Measurements from ENCODE around the gene ZBP1. TPM values are rescaled to one million over a fixed set of nuclear protein-coding genes. Genes with fewer than 3 reads are reported as not detected.

ZBP1 gene
- total RNA-seq, 1 experiment from 2014 or later, result not detected

DNA sequence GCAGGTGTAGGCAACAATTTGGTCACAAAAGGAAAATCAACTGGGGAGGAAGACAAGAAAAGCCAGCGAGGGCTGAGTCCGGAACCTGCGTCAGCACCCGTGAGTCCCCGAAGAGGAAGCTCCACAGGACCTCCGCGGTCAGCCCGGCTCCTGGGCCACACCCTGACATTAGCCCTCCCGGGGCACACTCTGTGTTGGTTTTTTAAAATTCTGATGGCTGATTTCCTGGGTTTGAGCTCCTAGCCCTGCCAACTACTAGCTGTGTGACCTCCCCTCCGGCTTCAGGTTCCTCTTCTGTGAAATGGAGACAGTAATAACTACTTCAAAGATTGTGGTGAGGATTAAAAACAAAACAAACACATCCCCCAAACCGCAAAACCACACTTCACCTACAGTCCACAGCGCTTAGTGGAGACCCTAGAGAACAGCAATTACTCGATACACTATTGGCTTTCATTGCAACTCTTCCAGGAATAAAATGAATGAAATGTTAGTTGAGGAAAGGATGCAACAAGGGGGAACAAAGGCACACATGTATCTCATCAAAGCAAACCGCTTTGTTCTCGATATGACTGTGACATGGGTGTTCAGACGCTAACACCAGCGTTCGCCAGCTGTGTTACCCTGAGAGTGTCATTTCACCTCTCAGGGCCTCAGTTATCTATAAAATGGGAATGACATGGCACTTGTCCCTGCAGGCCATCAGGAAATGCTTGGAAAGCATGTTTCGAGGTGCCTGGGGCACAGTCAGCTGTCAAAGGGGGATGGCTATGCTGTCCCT, 985 bp downstream of the ZBP1 start:
- Mint-ChIP-seq H3K4me3 (ENCODE audit: unreplicated experiment) (no peak overlapping the region), H3K4me1 (ENCODE audit: low read depth, unreplicated experiment) (no peaks in the 10 kb centered on the region), H3K9me3 (ENCODE audit: unreplicated experiment) (no peaks in the 10 kb centered on the region), H3K27me3 (ENCODE audit: insufficient read depth, unreplicated experiment) (peaks cover 23% of the 10 kb centered on the region), H3K27ac (ENCODE audit: unreplicated experiment) (no peak overlapping the region), H3K36me3 (ENCODE audit: insufficient read depth, unreplicated experiment) (no peaks in the 10 kb centered on the region)
- POLR2A ChIA-PET, result interaction anchor here (0.6 kb wide), 1 partner anchor 589 kb away, joined by 4 read pairs; no protein-coding TSS in a partner anchor
- H3K4me3 ChIP-seq (ENCODE audit: low read depth, low read length), result no peak overlapping the region
- intact Hi-C loops (cut with micrococcal nuclease; ENCODE audit: unreplicated experiment), result no loop called here
- no TSS peak for BruUV-seq (replicated peaks)
- CTCF ChIA-PET, result interaction anchor here (0.6 to 0.9 kb wide), 4 partner anchors 10 to 370 kb away, joined by 3 to 4 read pairs (median 3); no protein-coding TSS in a partner anchor
- TF ChIP-seq, protein P1, sequence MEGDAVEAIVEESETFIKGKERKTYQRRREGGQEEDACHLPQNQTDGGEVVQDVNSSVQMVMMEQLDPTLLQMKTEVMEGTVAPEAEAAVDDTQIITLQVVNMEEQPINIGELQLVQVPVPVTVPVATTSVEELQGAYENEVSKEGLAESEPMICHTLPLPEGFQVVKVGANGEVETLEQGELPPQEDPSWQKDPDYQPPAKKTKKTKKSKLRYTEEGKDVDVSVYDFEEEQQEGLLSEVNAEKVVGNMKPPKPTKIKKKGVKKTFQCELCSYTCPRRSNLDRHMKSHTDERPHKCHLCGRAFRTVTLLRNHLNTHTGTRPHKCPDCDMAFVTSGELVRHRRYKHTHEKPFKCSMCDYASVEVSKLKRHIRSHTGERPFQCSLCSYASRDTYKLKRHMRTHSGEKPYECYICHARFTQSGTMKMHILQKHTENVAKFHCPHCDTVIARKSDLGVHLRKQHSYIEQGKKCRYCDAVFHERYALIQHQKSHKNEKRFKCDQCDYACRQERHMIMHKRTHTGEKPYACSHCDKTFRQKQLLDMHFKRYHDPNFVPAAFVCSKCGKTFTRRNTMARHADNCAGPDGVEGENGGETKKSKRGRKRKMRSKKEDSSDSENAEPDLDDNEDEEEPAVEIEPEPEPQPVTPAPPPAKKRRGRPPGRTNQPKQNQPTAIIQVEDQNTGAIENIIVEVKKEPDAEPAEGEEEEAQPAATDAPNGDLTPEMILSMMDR (IDR thresholded peaks at IDR 0.05; ENCODE audit: insufficient read depth in 1 of 2, low read depth in 1 of 2, low read length in 1 of 2, severe bottlenecking in 1 of 2, unreplicated experiment in 1 of 2), result no peak
- no peaks in the 10 kb centered on the region for H3K36me3 ChIP-seq (ENCODE audit: control insufficient read depth, insufficient read depth, low read length)
- no peaks in the 10 kb centered on the region for H3K9me3 ChIP-seq
- peak in 1 of 2 experiments; percentile 32 for DNase-seq
- H3K4me1 ChIP-seq, result no peaks in the 10 kb centered on the region
- no peaks in the 10 kb centered on the region; the same call in 1 of the 2 replicates for H3K27me3 ChIP-seq (replicated peaks; ENCODE audit: control insufficient read depth, insufficient read depth, low read length)

- CTCF ChIA-PET, result interaction anchor here (0.6 to 0.9 kb wide), 2 partner anchors 10 to 24 kb away, joined by 3 read pairs; no protein-coding TSS in a partner anchor
- Mint-ChIP-seq H3K36me3 (ENCODE audit: insufficient read depth, unreplicated experiment) (no peaks in the 10 kb centered on the region), H3K9me3 (ENCODE audit: unreplicated experiment) (no peaks in the 10 kb centered on the region), H3K27ac (ENCODE audit: unreplicated experiment) (no peak overlapping the region), H3K4me3 (ENCODE audit: unreplicated experiment) (no peak overlapping the region), H3K4me1 (ENCODE audit: low read depth, unreplicated experiment) (no peaks in the 10 kb centered on the region), H3K27me3 (ENCODE audit: insufficient read depth, unreplicated experiment) (peaks cover 23% of the 10 kb centered on the region)
- no peak for DNase-seq
- Histone ChIP-seq H3K27me3 (replicated peaks; ENCODE audit: control insufficient read depth, insufficient read depth, low read length) (no peaks in the 10 kb centered on the region; the same call in 1 of the 2 replicates), H3K4me3 (ENCODE audit: low read depth, low read length) (no peak overlapping the region), H3K9me3 (no peaks in the 10 kb centered on the region), H3K36me3 (ENCODE audit: control insufficient read depth, insufficient read depth, low read length) (no peaks in the 10 kb centered on the region), H3K4me1 (no peaks in the 10 kb centered on the region)
- POLR2A ChIA-PET, result no interaction called here
- intact Hi-C loops (cut with micrococcal nuclease; ENCODE audit: unreplicated experiment), result no loop called here
- TF ChIP-seq, protein P1 (IDR thresholded peaks at IDR 0.05; ENCODE audit: insufficient read depth in 1 of 2, low read depth in 1 of 2, low read length in 1 of 2, severe bottlenecking in 1 of 2, unreplicated experiment in 1 of 2), result no peak
- no TSS peak for BruUV-seq (replicated peaks)
Measured at GRCh38 chr20:57618764-57619050, 1.5 kb downstream of the ZBP1 start.

DNA sequence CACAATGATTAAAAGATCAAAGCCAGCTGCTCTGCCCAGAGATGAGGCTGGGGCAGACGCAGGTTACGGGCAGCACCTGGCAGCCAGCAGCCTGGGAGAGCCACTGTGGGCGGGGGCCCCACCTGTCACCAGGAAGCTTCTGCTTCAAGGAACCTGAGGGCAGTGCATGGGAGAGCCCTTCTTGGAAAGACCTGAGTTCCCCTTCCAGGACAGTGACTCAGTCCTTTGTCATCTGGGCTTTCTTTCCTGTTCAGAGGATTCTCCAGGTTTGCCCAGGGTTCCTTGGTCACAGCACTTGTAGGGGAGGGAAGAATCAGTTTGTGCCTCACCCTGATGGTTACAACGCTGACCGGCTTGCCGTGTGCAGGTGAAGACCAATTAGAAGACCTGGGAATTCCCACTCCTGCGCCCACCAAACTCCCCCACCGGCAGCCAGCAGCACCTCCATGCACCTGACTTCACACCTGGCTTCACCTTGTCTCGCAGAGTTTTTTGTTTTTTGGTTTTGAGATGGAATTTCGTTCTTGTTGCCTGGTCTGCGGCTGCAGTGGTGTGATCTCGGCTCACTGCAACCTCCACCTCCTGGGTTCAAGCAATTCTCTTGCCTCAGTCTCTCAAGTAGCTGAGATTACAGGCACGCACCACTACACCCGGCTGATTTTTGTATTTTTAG, 2.0 kb downstream of the ZBP1 start:
- H3K4me3 Mint-ChIP-seq (ENCODE audit: unreplicated experiment), result no peak overlapping the region
- intact Hi-C loops (cut with micrococcal nuclease; ENCODE audit: unreplicated experiment), result no loop called here
- peak in 1 of 2 experiments; percentile 46 for DNase-seq

More for the DNA sequence above, 2.0 kb downstream of the ZBP1 start:
- Histone ChIP-seq H3K9me3 (no peaks in the 10 kb centered on the region), H3K27me3 (replicated peaks; ENCODE audit: control insufficient read depth, insufficient read depth, low read length) (no peaks in the 10 kb centered on the region; the same call in 1 of the 2 replicates), H3K4me1 (no peaks in the 10 kb centered on the region), H3K36me3 (ENCODE audit: control insufficient read depth, insufficient read depth, low read length) (no peaks in the 10 kb centered on the region), H3K4me3 (ENCODE audit: low read depth, low read length) (no peak overlapping the region)
- Mint-ChIP-seq H3K27ac (ENCODE audit: unreplicated experiment) (no peak overlapping the region), H3K9me3 (ENCODE audit: unreplicated experiment) (no peaks in the 10 kb centered on the region), H3K27me3 (ENCODE audit: insufficient read depth, unreplicated experiment) (peaks cover 23% of the 10 kb centered on the region), H3K4me1 (ENCODE audit: low read depth, unreplicated experiment) (no peaks in the 10 kb centered on the region), H3K36me3 (ENCODE audit: insufficient read depth, unreplicated experiment) (no peaks in the 10 kb centered on the region)
- TF ChIP-seq, protein P1 (IDR thresholded peaks at IDR 0.05; ENCODE audit: insufficient read depth in 1 of 2, low read depth in 1 of 2, low read length in 1 of 2, severe bottlenecking in 1 of 2, unreplicated experiment in 1 of 2), result no peak
- no TSS peak for BruUV-seq (replicated peaks)
- POLR2A ChIA-PET, result no interaction called here
- CTCF ChIA-PET, result interaction anchor here (0.6 kb wide), 1 partner anchor 24 kb away, joined by 3 read pairs; no protein-coding TSS in a partner anchor
